Keratinocyte (primary cell): ENCODE measurements around the gene SPDYE4. TPM values are rescaled to one million over a fixed set of nuclear protein-coding genes. Genes with fewer than 3 reads are reported as not detected.

Experiments
- DNase-seq: peaks from one replicate; pipeline ENCODE4 v3.0.0-alpha.2; 2011; ENCODE audit warnings: low read depth, missing footprints, low spot score
- FAIRE-seq: peaks from 2 replicates; lab custom pipeline; 2011; peaks lifted over from hg19 to GRCh38; lab: Jason Lieb, UNC
- H2AFZ ChIP-seq: 2 replicates; pipeline ENCODE4 v1.6.0; 2012; ENCODE audit warnings: low read length, control low read depth, inconsistent platforms; ENCODE audit not compliant: control insufficient read depth
- H3K27ac ChIP-seq: 2 replicates; pipeline ENCODE4 v1.5.1; 2011; ENCODE audit warnings: low read length; ENCODE audit not compliant: control insufficient read depth, insufficient read depth
- H3K27me3 ChIP-seq: 3 replicates; pipeline ENCODE4 v1.6.0; 2011; ENCODE audit warnings: low read length; ENCODE audit not compliant: control insufficient read depth, insufficient read depth; ENCODE audit errors: extremely low read depth
- H3K36me3 ChIP-seq, 2 experiments: 2 replicates in 1 of 2; 3 replicates in 1 of 2; pipeline ENCODE4 v1.5.1; 2011; ENCODE audit warnings: low read length in 2 of 2, mild to moderate bottlenecking in 1 of 2; ENCODE audit not compliant: control insufficient read depth in 2 of 2, insufficient read depth in 2 of 2; ENCODE audit errors: extremely low read depth in 1 of 2
- H3K4me1 ChIP-seq: 3 replicates; pipeline ENCODE4 v1.5.1; 2011; ENCODE audit warnings: low read length; ENCODE audit not compliant: control insufficient read depth, insufficient read depth; ENCODE audit errors: extremely low read depth
- H3K4me2 ChIP-seq: 3 replicates; pipeline ENCODE4 v1.6.0; 2011; ENCODE audit warnings: low read depth, low read length; ENCODE audit not compliant: control insufficient read depth, insufficient read depth; ENCODE audit errors: extremely low read depth
- H3K4me3 ChIP-seq, 3 experiments: fragments of 200-600 bp in 1 of 3; sonication (generic) in 1 of 3; 2 replicates in 2 of 3; 3 replicates in 1 of 3; pipeline ENCODE4 v1.5.1; 2011 to 2016; ENCODE audit warnings: low read length in 3 of 3, mild to moderate bottlenecking in 3 of 3, control low read depth in 2 of 3, inconsistent platforms in 1 of 3, low read depth in 1 of 3, mixed read lengths in 1 of 3, mixed run types in 1 of 3, moderate library complexity in 1 of 3; ENCODE audit not compliant: control insufficient read depth in 2 of 3, insufficient read depth in 2 of 3; ENCODE audit errors: extremely low read depth in 1 of 3
- H3K79me2 ChIP-seq: 2 replicates; pipeline ENCODE4 v1.6.0; 2012; ENCODE audit warnings: low read length; ENCODE audit not compliant: control insufficient read depth, insufficient read depth
- H3K9ac ChIP-seq: 3 replicates; pipeline ENCODE4 v1.6.0; 2011; ENCODE audit warnings: low read length; ENCODE audit not compliant: control insufficient read depth, insufficient read depth; ENCODE audit errors: extremely low read depth
- H3K9me1 ChIP-seq: 3 replicates; pipeline ENCODE4 v1.6.0; 2011; ENCODE audit warnings: low read length; ENCODE audit not compliant: control insufficient read depth, insufficient read depth; ENCODE audit errors: extremely low read depth
- H3K9me3 ChIP-seq: 2 replicates; pipeline ENCODE4 v1.5.1; 2012; ENCODE audit warnings: low read depth, low read length; ENCODE audit not compliant: control insufficient read depth
- H4K20me1 ChIP-seq: 3 replicates; pipeline ENCODE4 v1.6.0; 2011; ENCODE audit warnings: low read length; ENCODE audit not compliant: control insufficient read depth, insufficient read depth; ENCODE audit errors: extremely low read depth
- EZH2 ChIP-seq: IDR thresholded peaks from one replicate; pipeline ENCODE4 v1.6.1; 2012; ENCODE audit warnings: inconsistent platforms, mild to moderate bottlenecking, low read length, moderate library complexity
- dilution Hi-C: fragments of 300-500 bp; cut with MboI; formaldehyde crosslinking; loops from one replicate; pipeline ENCODE4 v1.7.0; 2020; ENCODE audit warnings: low sequenced_read_pairs; ENCODE audit not compliant: extremely low pct_ligation_motif_present
- polyA minus RNA-seq, 3 experiments: library from RNA; depleted of rRNA, polyadenylated mRNA; stranded (reverse); fragments of >200 nt; gene quantifications; 1 replicate in 1 of 3; 2 replicates in 1 of 3; 3 replicates in 1 of 3; pipeline ENCODE4 v1.2.3, GENCODE V29; 2011
- polyA plus RNA-seq, 5 experiments: library from polyadenylated mRNA; depleted of rRNA in 3 of 5; stranded (reverse) in 3 of 5; stranded (forward) in 1 of 5; unstranded in 1 of 5; fragments of >200 nt; gene quantifications; 1 replicate in 1 of 5; 2 replicates in 3 of 5; 3 replicates in 1 of 5; pipeline versions ENCODE4 v1.2.1 to v1.2.3, GENCODE V29; 2011 to 2012; ENCODE audit warnings: missing spikeins in 2 of 5, low read depth in 1 of 5, low replicate concordance in 1 of 5
- TF ChIP-seq, protein P1 (sequence below), 3 experiments: IDR thresholded peaks in 1 of 3; conservative IDR thresholded peaks in 1 of 3; optimal IDR thresholded peaks in 1 of 3; 2 replicates in 2 of 3; 3 replicates in 1 of 3; pipeline versions ENCODE3 to v1.5.1; 2011; ENCODE audit warnings: low read length in 3 of 3, mild to moderate bottlenecking in 3 of 3, moderate library complexity in 2 of 3, control low read depth in 1 of 3, inconsistent platforms in 1 of 3; ENCODE audit not compliant: insufficient read depth in 2 of 3; ENCODE audit errors: extremely low read depth in 1 of 3

The SPDYE4 gene, protein sequence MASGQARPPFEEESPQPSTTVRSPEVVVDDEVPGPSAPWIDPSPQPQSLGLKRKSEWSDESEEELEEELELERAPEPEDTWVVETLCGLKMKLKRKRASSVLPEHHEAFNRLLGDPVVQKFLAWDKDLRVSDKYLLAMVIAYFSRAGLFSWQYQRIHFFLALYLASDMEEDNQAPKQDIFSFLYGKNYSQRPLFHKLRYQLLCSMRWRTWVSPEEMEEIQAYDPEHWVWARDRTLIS
- polyA plus RNA-seq, result not detected in 3 replicates
- not detected for polyA plus RNA-seq (2011; ENCODE audit: low read depth)
- not detected in 2 replicates for polyA plus RNA-seq (2011; cell fraction: cytosol; rRNA removed)
- not detected in 2 replicates for polyA plus RNA-seq (2011; cell fraction: nucleus; rRNA removed)
- polyA plus RNA-seq (2012; ENCODE audit: low replicate concordance), result not detected in 2 replicates
- polyA minus RNA-seq, result not detected in 3 replicates
- not detected for polyA minus RNA-seq (2011; cell fraction: cytosol; rRNA and poly(A)+ RNA removed)
- polyA minus RNA-seq (2011; cell fraction: nucleus; rRNA and poly(A)+ RNA removed), result not detected in 2 replicates

DNA sequence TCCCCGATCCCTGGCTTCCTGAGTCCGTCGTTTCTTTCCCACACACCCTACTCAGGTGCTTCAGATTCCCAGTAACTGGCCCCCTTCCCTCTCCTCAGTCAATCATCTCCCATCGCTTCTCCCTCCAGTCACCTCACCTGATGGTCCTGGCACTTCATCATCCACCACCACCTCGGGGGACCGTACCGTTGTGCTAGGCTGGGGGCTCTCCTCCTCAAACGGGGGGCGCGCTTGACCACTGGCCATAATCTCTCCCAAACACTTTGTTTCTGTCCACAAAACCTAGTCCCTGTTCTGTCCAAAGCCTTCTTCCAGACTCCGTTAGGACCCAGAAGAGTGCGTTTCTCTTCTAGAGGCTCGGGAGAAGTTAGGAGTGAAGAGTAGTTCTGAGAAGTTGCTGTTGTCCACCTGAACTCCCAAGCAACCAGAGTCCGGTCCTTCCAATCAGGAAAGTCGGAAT is at the start of gene SPDYE4:
Gene SPDYE4 (minus strand): TSS at position 410 of the 460 bp plus-strand sequence. CDS start 164 bp downstream, at position 246.
- Histone ChIP-seq H3K4me3 (no peak within 1 kb of the TSS), H3K36me3 (no peaks in the 10 kb centered on the region), H3K4me1 (no peaks in the 10 kb centered on the region), H3K9ac (no peak within 1 kb of the TSS), H3K4me2 (no peak within 1 kb of the TSS), H3K9me3 (no peaks in the 10 kb centered on the region), H4K20me1 (no peaks in the 10 kb centered on the region), H3K79me2 (no peaks in the 10 kb centered on the region), H3K27me3 (no peaks in the 10 kb centered on the region), H3K27ac (no peak within 1 kb of the TSS), H2AFZ (no peak within 1 kb of the TSS), H3K9me1 (no peaks in the 10 kb centered on the region)
- dilution Hi-C loops, result no loop called here
- DNase-seq (no peak), FAIRE-seq (no peak)
- TF ChIP-seq, protein P1, sequence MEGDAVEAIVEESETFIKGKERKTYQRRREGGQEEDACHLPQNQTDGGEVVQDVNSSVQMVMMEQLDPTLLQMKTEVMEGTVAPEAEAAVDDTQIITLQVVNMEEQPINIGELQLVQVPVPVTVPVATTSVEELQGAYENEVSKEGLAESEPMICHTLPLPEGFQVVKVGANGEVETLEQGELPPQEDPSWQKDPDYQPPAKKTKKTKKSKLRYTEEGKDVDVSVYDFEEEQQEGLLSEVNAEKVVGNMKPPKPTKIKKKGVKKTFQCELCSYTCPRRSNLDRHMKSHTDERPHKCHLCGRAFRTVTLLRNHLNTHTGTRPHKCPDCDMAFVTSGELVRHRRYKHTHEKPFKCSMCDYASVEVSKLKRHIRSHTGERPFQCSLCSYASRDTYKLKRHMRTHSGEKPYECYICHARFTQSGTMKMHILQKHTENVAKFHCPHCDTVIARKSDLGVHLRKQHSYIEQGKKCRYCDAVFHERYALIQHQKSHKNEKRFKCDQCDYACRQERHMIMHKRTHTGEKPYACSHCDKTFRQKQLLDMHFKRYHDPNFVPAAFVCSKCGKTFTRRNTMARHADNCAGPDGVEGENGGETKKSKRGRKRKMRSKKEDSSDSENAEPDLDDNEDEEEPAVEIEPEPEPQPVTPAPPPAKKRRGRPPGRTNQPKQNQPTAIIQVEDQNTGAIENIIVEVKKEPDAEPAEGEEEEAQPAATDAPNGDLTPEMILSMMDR (optimal IDR thresholded peaks at IDR 0.05 in 1 of 3, IDR thresholded peaks at IDR 0.05 in 1 of 3, conservative IDR thresholded peaks at IDR 0.05 in 1 of 3; ENCODE audit: extremely low read depth in 1 of 3, insufficient read depth in 2 of 3, low read length in 3 of 3), result no peak
- no peak for TF ChIP-seq EZH2

DNA sequence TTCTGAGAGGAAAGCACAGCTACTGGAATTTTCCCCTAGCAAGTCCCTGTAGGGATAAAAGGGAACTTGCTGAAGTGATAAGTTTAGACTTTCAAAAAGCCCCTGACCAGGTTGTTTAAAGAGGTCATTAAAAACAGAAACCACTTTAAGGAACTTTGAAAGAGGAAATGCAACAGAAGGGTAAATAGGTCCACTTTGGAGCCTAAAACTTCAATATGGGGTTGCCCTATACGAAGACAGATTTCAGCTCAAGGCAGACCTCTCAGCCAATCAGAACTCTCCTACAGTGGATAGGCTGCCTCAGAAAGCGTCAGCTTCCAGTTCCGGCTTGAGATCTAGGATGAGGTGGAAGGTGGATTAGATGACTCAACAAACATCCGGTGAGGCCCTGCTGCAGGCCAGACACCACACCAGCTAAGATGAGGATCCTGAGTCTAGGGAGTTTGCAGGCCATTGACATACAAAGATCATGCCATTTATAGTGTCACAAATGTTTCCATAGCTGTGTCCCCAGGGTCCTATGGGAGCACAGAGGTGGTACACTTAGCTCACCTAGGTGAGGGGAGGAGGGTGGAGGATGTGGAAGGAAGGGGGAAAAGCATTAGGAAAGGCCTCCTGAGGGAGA is 48.7 kb upstream of the SPDYE4 start:
- dilution Hi-C loops, result no loop called here
- H3K4me2 ChIP-seq, result no peak overlapping the region
- H3K9me1 ChIP-seq, result no peaks in the 10 kb centered on the region
- no peaks in the 10 kb centered on the region for H3K79me2 ChIP-seq
- DNase-seq (no peak), FAIRE-seq (no peak)
- H3K27ac ChIP-seq, result no peak overlapping the region
- H2AFZ ChIP-seq, result no peak overlapping the region
- no peaks in the 10 kb centered on the region for H3K27me3 ChIP-seq
- no peak overlapping the region for H3K9ac ChIP-seq
- H4K20me1 ChIP-seq, result no peaks in the 10 kb centered on the region
- H3K4me3 ChIP-seq, result no peak overlapping the region
- no peaks in the 10 kb centered on the region for H3K4me1 ChIP-seq
- H3K36me3 ChIP-seq, result no peaks in the 10 kb centered on the region
- TF ChIP-seq, protein P1 (optimal IDR thresholded peaks at IDR 0.05 in 1 of 3, IDR thresholded peaks at IDR 0.05 in 1 of 3, conservative IDR thresholded peaks at IDR 0.05 in 1 of 3; ENCODE audit: extremely low read depth in 1 of 3, insufficient read depth in 2 of 3, low read length in 3 of 3), result no peak
- no peak for TF ChIP-seq EZH2
- H3K9me3 ChIP-seq, result no peaks in the 10 kb centered on the region
